Testis (tissue), 3 donors: ENCODE measurements around the gene SPAAR. TPM values are rescaled to one million over a fixed set of nuclear protein-coding genes. Genes with fewer than 3 reads are reported as not detected.

ENCODE experiments used
- DNase-seq: peaks from one replicate; pipeline ENCODE4 v3.0.0-alpha.2; 2019
- H3K27ac ChIP-seq, 2 donors: fragments of 200-600 bp; sonication (generic); one replicate each; pipeline ENCODE4 v1.5.1; 2019
- H3K27me3 ChIP-seq: fragments of 200-600 bp; sonication (generic); one replicate; pipeline ENCODE4 v1.5.1; 2019
- H3K36me3 ChIP-seq: fragments of 200-600 bp; sonication (generic); one replicate; pipeline ENCODE4 v1.5.1; 2017; ENCODE audit warnings: low read depth; ENCODE audit errors: missing control alignments
- H3K4me1 ChIP-seq: fragments of 200-600 bp; sonication (generic); one replicate; pipeline ENCODE4 v1.5.1; 2019
- H3K4me3 ChIP-seq, 2 donors: fragments of 200-600 bp; sonication (generic); one replicate each; pipeline ENCODE4 v1.5.1; 2017 to 2019
- H3K9me3 ChIP-seq: fragments of 200-600 bp; sonication (generic); one replicate; pipeline ENCODE4 v1.5.1; 2017
- CTCF ChIP-seq, 3 experiments: fragments of 450-650 bp in 2 of 3; fragments of 200-600 bp in 1 of 3; sonication (generic) in 1 of 3; IDR thresholded peaks; one replicate each; pipeline ENCODE4 v1.5.1; 2016 to 2019; ENCODE audit warnings: antibody characterized with exemption in 3 of 3, mild to moderate bottlenecking in 2 of 3, moderate library complexity in 1 of 3
- POLR2A ChIP-seq: fragments of 450-650 bp; IDR thresholded peaks from one replicate; pipeline ENCODE4 v1.6.1; 2017; ENCODE audit warnings: antibody characterized with exemption, mild to moderate bottlenecking, moderate library complexity
- WGBS, 2 donors: methylation state at CpG; one replicate each; pipeline ENCODE4 v1.1.5; 2018; 5-methylcytosine and 5-hydroxymethylcytosine counted together
- intact Hi-C: fragments of 100-400 bp; cut with DNase I; formaldehyde crosslinking; loops from one replicate; pipeline ENCODE4 v1.15.1; 2023; ENCODE audit warnings: low total_unique reads
- polyA plus RNA-seq: library from polyadenylated mRNA; stranded (reverse); fragments of 350-450 nt; fragmentation: Illumina TruSeq; extraction: RNeasy Lipid Tissue Mini Kit (QIAGEN cat#74804); gene quantifications from one replicate; pipeline ENCODE4 v1.2.3, GENCODE V29; 2014; ENCODE audit warnings: low read depth, low replicate concordance; ENCODE audit not compliant: insufficient read depth
- total RNA-seq, 2 donors: library from RNA; depleted of rRNA; stranded (reverse); fragments of >200 nt; gene quantifications; one replicate each; pipeline ENCODE4 v1.2.3, GENCODE V29; 2016

The SPAAR gene
- total and polyA plus RNA-seq, 3 donors from 2014 or later: 15.0 to 69.8 (median 56.9) TPM

- WGBS, 2 donors: 76 to 83% methylated on average over 5 to 8 of the region's 8 CpGs
Observed at GRCh38 chr9:35863583-35863982, 45.7 kb upstream of the SPAAR start.

GRCh38 chr9:35864695-35865255 is 44.5 kb upstream of the SPAAR start:
- H3K4me1 ChIP-seq: no peaks in the 10 kb centered on the region
- intact Hi-C loops: no loop called here
- H3K9me3 ChIP-seq: no peaks in the 10 kb centered on the region
- H3K27me3 ChIP-seq: no peaks in the 10 kb centered on the region
- no peak overlapping the region for H3K4me3 ChIP-seq
- no peak overlapping the region for H3K27ac ChIP-seq
- DNase-seq: no peak
- whole genome bisulfite sequencing, 2 donors: 89 to 92% methylated on average over 7 to 8 of the region's 8 CpGs
- TF ChIP-seq CTCF (IDR thresholded peaks at IDR 0.05) (no peak), POLR2A (no peak)
- H3K36me3 ChIP-seq: no peaks in the 10 kb centered on the region

More at GRCh38 chr9:35863583-35863982, 45.7 kb upstream of the SPAAR start:
- TF ChIP-seq CTCF (IDR thresholded peaks at IDR 0.05) (no peak), POLR2A (no peak)
- Histone ChIP-seq H3K27ac (no peak overlapping the region), H3K9me3 (no peaks in the 10 kb centered on the region), H3K4me1 (no peaks in the 10 kb centered on the region), H3K27me3 (no peaks in the 10 kb centered on the region), H3K36me3 (no peaks in the 10 kb centered on the region), H3K4me3 (no peak overlapping the region)
- intact Hi-C loops: no loop called here
- DNase-seq: no peak

- TF ChIP-seq POLR2A (no peak), CTCF (IDR thresholded peaks at IDR 0.05) (no peak)
- Histone ChIP-seq H3K36me3 (no peaks in the 10 kb centered on the region), H3K27ac (no peak overlapping the region), H3K27me3 (no peaks in the 10 kb centered on the region), H3K9me3 (no peaks in the 10 kb centered on the region), H3K4me3 (no peak overlapping the region), H3K4me1 (no peaks in the 10 kb centered on the region)
- no peak for DNase-seq
- intact Hi-C loops: no loop called here
- 91 to 95% methylated on average over 4 of the region's 4 CpGs for WGBS, 2 donors
Observed at GRCh38 chr9:35867538-35867937, 41.8 kb upstream of the SPAAR start.

- no peak for DNase-seq
- no peaks in the 10 kb centered on the region for H3K36me3 ChIP-seq
- TF ChIP-seq CTCF (IDR thresholded peaks at IDR 0.05): no peak
- TF ChIP-seq POLR2A: no peak
- intact Hi-C loops: no loop called here
- no peak overlapping the region for H3K4me3 ChIP-seq
- no peaks in the 10 kb centered on the region for H3K27me3 ChIP-seq
- no peak overlapping the region for H3K27ac ChIP-seq
- H3K4me1 ChIP-seq: no peaks in the 10 kb centered on the region
- no peaks in the 10 kb centered on the region for H3K9me3 ChIP-seq
- WGBS, 2 donors: 84 to 90% methylated on average over 2 of the region's 2 CpGs
Observed at GRCh38 chr9:35868933-35869332, 40.4 kb upstream of the SPAAR start.

GRCh38 chr9:35869621-35870216 is 39.6 kb upstream of the SPAAR start:
- H3K4me1 ChIP-seq: no peaks in the 10 kb centered on the region
- no peaks in the 10 kb centered on the region for H3K9me3 ChIP-seq
- no peak for DNase-seq
- H3K27me3 ChIP-seq: no peaks in the 10 kb centered on the region
- no peak overlapping the region for H3K4me3 ChIP-seq
- H3K36me3 ChIP-seq: no peaks in the 10 kb centered on the region
- TF ChIP-seq CTCF (IDR thresholded peaks at IDR 0.05) (no peak), POLR2A (no peak)
- H3K27ac ChIP-seq: no peak overlapping the region
- WGBS, 2 donors: 90 to 95% methylated on average over 12 to 18 of the region's 19 CpGs
- intact Hi-C loops: no loop called here
